CD8-positive, alpha-beta memory T cell (primary cell): ENCODE measurements around the gene MAML2. TPM values are rescaled to one million over a fixed set of nuclear protein-coding genes. Genes with fewer than 3 reads are reported as not detected.
A peak's percentile ranks its signal among the peaks of the same experiment; 100 is the strongest.

Experiments used
- CTCF ChIA-PET: fragments of 350-600 bp; sonication (Branson Sonifier 250); formaldehyde crosslinking; loops from one replicate; lab custom pipeline; 2021; ENCODE audit warnings: antibody characterized with exemption; lab: Charles Lee
- POLR2A ChIA-PET: fragments of 350-600 bp; sonication (Branson Sonifier 250); formaldehyde crosslinking; loops from one replicate; lab custom pipeline; 2021; ENCODE audit warnings: antibody characterized with exemption; lab: Charles Lee
- DNase-seq, 5 donors: peaks; one replicate each; pipeline versions ENCODE4 v3.0.0 to v3.0.0-alpha.2; 2020 to 2022; ENCODE audit warnings: mixed read lengths in 1 of 5
- H3K27ac ChIP-seq: one replicate; pipeline ENCODE4 v1.7.0; 2013; ENCODE audit warnings: low read depth, mild to moderate bottlenecking, low read length, moderate library complexity
- H3K27me3 ChIP-seq: 2 replicates; pipeline ENCODE4 v1.7.0; 2013; ENCODE audit warnings: low read length, mild to moderate bottlenecking; ENCODE audit not compliant: insufficient read depth, poor library complexity, severe bottlenecking
- H3K36me3 ChIP-seq: 2 replicates; pipeline ENCODE4 v1.7.0; 2013; ENCODE audit warnings: mild to moderate bottlenecking, low read length, moderate library complexity; ENCODE audit not compliant: insufficient read depth
- H3K4me1 ChIP-seq: 2 replicates; pipeline ENCODE4 v1.7.0; 2013; ENCODE audit warnings: mild to moderate bottlenecking, low read length, moderate library complexity; ENCODE audit not compliant: insufficient read depth
- H3K4me3 ChIP-seq: 2 replicates; pipeline ENCODE4 v1.7.0; 2013; ENCODE audit warnings: mild to moderate bottlenecking, low read length
- H3K9me3 ChIP-seq: 2 replicates; pipeline ENCODE4 v1.7.0; 2013; ENCODE audit warnings: mild to moderate bottlenecking, low read length
- H3K27ac Mint-ChIP-seq, 8 donors: one replicate each; pipeline ENCODE4 v1.8.0; 2020 to 2021; ENCODE audit warnings: mixed read lengths in 8 of 8, mild to moderate bottlenecking in 6 of 8, inconsistent platforms in 3 of 8, moderate library complexity in 3 of 8
- H3K27me3 Mint-ChIP-seq, 2 donors: one replicate each; pipeline ENCODE4 v1.8.0; 2020 to 2021; ENCODE audit warnings: mixed read lengths in 2 of 2, mild to moderate bottlenecking in 1 of 2, moderate library complexity in 1 of 2
- H3K36me3 Mint-ChIP-seq, 3 donors: one replicate each; pipeline ENCODE4 v1.8.0; 2020 to 2021; ENCODE audit warnings: mixed read lengths in 3 of 3, inconsistent platforms in 1 of 3, mild to moderate bottlenecking in 1 of 3
- H3K4me1 Mint-ChIP-seq, 3 donors: one replicate each; pipeline ENCODE4 v1.8.0; 2020 to 2021; ENCODE audit warnings: mixed read lengths in 3 of 3, inconsistent platforms in 1 of 3, mild to moderate bottlenecking in 1 of 3
- H3K4me3 Mint-ChIP-seq, 7 donors: one replicate each; pipeline ENCODE4 v1.8.0; 2020 to 2021; ENCODE audit warnings: mixed read lengths in 7 of 7, mild to moderate bottlenecking in 6 of 7, moderate library complexity in 4 of 7, inconsistent platforms in 2 of 7
- H3K9me3 Mint-ChIP-seq, 5 donors: one replicate each; pipeline ENCODE4 v1.8.0; 2020 to 2022; ENCODE audit warnings: mixed read lengths in 5 of 5, mild to moderate bottlenecking in 3 of 5, moderate library complexity in 2 of 5, inconsistent platforms in 1 of 5
- polyA plus RNA-seq: library from polyadenylated mRNA; unstranded; fragments of 300-500 nt; fragmentation: Illumina TruSeq; gene quantifications from one replicate; pipeline ENCODE4 v1.2.3, GENCODE V29; 2021
- total RNA-seq, 2 experiments: library from RNA; stranded (reverse); gene quantifications; one replicate each; pipeline ENCODE4 v1.2.3, GENCODE V29; 2021

Gene MAML2
- total and polyA plus RNA-seq, 3 experiments from 2014 or later: 11.1 to 15.9 (median 15.6) TPM

DNA sequence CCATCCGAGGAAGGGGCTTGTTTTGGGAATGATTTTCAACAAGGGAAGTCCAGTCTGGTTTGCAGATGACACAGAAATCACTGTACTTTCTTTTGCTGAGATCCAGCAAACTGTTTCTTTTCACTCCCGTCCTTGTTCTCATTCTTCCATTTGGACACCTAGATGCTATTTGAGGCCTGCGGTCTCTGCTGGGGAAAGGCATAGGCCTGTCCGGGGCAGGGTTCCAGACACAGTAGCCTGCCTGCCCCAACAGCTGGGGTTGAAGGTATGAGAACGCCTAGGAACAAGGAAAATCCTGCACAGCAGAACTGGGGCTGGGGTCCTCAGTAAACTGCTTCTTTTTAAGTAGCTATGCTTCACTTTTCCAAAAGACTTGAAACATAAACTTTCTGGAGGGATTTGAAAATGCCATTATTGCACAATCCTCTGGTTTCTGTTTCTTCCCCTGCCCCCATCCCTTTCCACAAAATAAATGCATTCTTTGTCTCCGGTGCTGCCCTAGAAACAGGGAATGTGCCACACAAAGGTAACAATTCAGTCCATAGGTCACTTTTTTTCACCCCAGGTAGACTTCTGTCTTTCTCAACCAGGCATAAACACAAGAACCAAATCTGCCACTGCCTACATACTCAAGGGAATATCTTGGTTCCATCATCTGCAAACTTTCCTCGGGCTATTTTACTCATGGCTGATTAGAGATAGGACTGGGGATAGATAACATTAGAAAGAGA lies 244.3 kb downstream of the MAML2 start:
- no peaks in the 10 kb centered on the region for H3K27me3 Mint-ChIP-seq
- Histone ChIP-seq H3K27ac (no peak overlapping the region), H3K27me3 (no peaks in the 10 kb centered on the region), H3K9me3 (no peaks in the 10 kb centered on the region), H3K36me3 (no peaks in the 10 kb centered on the region), H3K4me3 (no peak overlapping the region), H3K4me1 (peaks cover 5% of the 10 kb centered on the region)
- CTCF ChIA-PET: no interaction called here
- H3K9me3 Mint-ChIP-seq: no peaks in the 10 kb centered on the region
- H3K36me3 Mint-ChIP-seq: peaks cover 0 to 5% (median 5%) of the 10 kb centered on the region in 3 donors
- H3K4me3 Mint-ChIP-seq: no peak overlapping the region
- DNase-seq: no peak
- peaks cover 28 to 60% (median 50%) of the 10 kb centered on the region in 3 donors for H3K4me1 Mint-ChIP-seq
- peak overlapping the region in 4 of 8 donors; percentile 14 to 45 (median 35) for H3K27ac Mint-ChIP-seq
- POLR2A ChIA-PET: interaction anchor here (0.5 kb wide), 1 partner anchor 38 kb away, joined by 3 read pairs; no protein-coding TSS in a partner anchor

DNA sequence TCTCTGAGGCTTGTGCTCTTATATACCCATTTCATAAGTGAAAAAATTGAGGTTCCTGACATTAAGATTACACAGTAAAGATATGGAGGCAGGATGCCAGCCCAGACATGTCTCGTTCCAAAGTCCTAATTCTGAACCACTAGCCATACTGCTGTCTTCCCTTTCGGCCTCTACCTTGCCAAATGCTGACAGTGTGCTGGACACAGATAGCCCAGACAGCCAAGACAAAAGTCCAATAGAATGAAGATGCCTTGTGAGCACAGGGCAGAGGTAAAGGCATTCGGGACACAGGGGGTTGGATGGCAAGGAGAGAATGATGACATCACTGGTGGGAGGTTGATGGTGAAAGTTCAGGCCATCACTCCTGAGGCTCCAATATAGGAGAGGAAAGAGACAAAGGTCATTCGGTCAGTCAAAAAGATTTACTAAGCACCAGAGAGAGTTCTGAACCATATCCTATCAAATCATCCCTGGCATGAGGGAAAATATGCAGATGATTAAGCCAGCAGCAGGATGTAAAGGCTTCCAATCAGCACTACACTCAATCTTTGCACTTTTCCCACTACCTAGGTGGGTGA lies 245.1 kb downstream of the MAML2 start:
- no peaks in the 10 kb centered on the region for H3K27me3 ChIP-seq

DNA sequence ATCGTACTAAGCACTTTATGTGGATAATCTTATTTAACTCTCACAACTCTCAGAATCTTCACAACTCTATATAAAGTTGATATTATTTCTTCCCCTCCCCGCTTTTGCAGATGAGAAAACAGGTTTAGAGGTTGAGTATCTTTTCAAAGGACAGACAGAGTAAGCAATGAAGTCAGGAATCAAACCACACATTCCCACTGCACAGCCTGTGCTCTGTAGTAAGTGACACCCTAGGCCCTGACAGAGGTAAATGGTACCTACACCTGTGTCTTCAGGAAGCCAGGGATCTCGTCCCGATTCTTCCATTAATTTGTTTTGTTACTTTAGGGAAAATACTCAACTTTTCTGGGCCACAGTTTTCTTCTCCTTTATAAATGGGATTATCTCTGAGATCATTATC lies 246.6 kb downstream of the MAML2 start:
- peak overlapping the region in 4 of 8 donors; percentile 35 to 77 (median 60) for H3K27ac Mint-ChIP-seq
- H3K36me3 Mint-ChIP-seq: peaks cover 4 to 24% (median 7%) of the 10 kb centered on the region in 3 donors
- no peak for DNase-seq
- H3K4me1 ChIP-seq: peaks cover 5% of the 10 kb centered on the region
- H3K27me3 ChIP-seq: no peaks in the 10 kb centered on the region
- POLR2A ChIA-PET: no interaction called here
- H3K9me3 Mint-ChIP-seq: no peaks in the 10 kb centered on the region
- no peaks in the 10 kb centered on the region for H3K9me3 ChIP-seq
- CTCF ChIA-PET: no interaction called here
- H3K4me1 Mint-ChIP-seq: peaks cover 38 to 77% (median 73%) of the 10 kb centered on the region in 3 donors
- H3K27me3 Mint-ChIP-seq: no peaks in the 10 kb centered on the region
- no peak overlapping the region for H3K27ac ChIP-seq
- H3K4me3 ChIP-seq: no peak overlapping the region
- H3K4me3 Mint-ChIP-seq: no peak overlapping the region
- H3K36me3 ChIP-seq: no peaks in the 10 kb centered on the region

More for the DNA sequence above, 245.1 kb downstream of the MAML2 start:
- ChIA-PET POLR2A (no interaction called here), CTCF (no interaction called here)
- Mint-ChIP-seq H3K36me3 (peaks cover 0 to 9% (median 6%) of the 10 kb centered on the region in 3 donors), H3K27ac (peak overlapping the region in 3 of 8 donors; percentile 26 to 69 (median 48)), H3K27me3 (no peaks in the 10 kb centered on the region), H3K9me3 (no peaks in the 10 kb centered on the region), H3K4me1 (peaks cover 30 to 63% (median 58%) of the 10 kb centered on the region in 3 donors), H3K4me3 (no peak overlapping the region)
- no peaks in the 10 kb centered on the region for H3K9me3 ChIP-seq
- H3K4me3 ChIP-seq: no peak overlapping the region
- peaks cover 5% of the 10 kb centered on the region for H3K4me1 ChIP-seq
- H3K27ac ChIP-seq: no peak overlapping the region
- no peak for DNase-seq
- no peaks in the 10 kb centered on the region for H3K36me3 ChIP-seq

- H3K4me1 Mint-ChIP-seq: peaks cover 38 to 77% (median 77%) of the 10 kb centered on the region in 3 donors
- H3K36me3 Mint-ChIP-seq: peaks cover 4 to 26% (median 8%) of the 10 kb centered on the region in 3 donors
- Histone ChIP-seq H3K36me3 (no peaks in the 10 kb centered on the region), H3K9me3 (no peaks in the 10 kb centered on the region), H3K27ac (no peak overlapping the region), H3K4me3 (no peak overlapping the region), H3K4me1 (peaks cover 5% of the 10 kb centered on the region), H3K27me3 (no peaks in the 10 kb centered on the region)
- no peak overlapping the region for H3K4me3 Mint-ChIP-seq
- peak overlapping the region in 6 of 8 donors; percentile 30 to 77 (median 50) for H3K27ac Mint-ChIP-seq
- CTCF ChIA-PET: interaction anchor here (8.2 kb wide), 1 partner anchor 246 kb away, joined by 96 read pairs; the partner anchor contains the start of gene MAML2
- no peak for DNase-seq
- H3K27me3 Mint-ChIP-seq: no peaks in the 10 kb centered on the region
- no peaks in the 10 kb centered on the region for H3K9me3 Mint-ChIP-seq
- POLR2A ChIA-PET: no interaction called here
These were observed 247.1 kb downstream of the MAML2 start for GRCh38 chr11:96095884-96096303.

DNA sequence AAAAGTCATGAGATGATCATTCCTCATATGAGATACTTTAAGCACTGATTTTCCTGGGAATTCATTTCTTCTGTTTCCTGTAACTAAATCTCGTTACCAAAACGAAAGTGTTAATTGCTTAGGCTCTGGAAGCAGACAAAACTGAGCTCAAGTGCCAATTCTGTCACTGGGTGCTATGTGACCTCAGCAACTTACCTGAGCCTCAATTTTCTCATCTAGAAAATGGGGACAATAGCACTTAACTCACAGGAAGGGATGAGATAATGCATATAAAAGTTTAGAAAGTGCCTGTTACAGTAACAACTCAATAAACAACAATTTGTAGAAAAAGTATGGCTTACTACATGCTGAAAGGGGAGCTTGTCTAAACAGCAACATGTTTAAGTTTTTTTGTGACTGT lies 248.8 kb downstream of the MAML2 start:
- Histone ChIP-seq H3K4me3 (no peak overlapping the region), H3K9me3 (no peaks in the 10 kb centered on the region), H3K36me3 (no peaks in the 10 kb centered on the region), H3K27me3 (no peaks in the 10 kb centered on the region), H3K4me1 (peaks cover 5% of the 10 kb centered on the region), H3K27ac (no peak overlapping the region)
- no peaks in the 10 kb centered on the region for H3K9me3 Mint-ChIP-seq
- ChIA-PET POLR2A (no interaction called here), CTCF (interaction anchor here (8.2 kb wide), 1 partner anchor 248 kb away, joined by 96 read pairs; the partner anchor contains the start of gene MAML2)
- peaks cover 38 to 82% (median 74%) of the 10 kb centered on the region in 3 donors for H3K4me1 Mint-ChIP-seq
- no peaks in the 10 kb centered on the region for H3K27me3 Mint-ChIP-seq
- no peak overlapping the region for H3K4me3 Mint-ChIP-seq
- no peak for DNase-seq
- peaks cover 4 to 33% (median 8%) of the 10 kb centered on the region in 3 donors for H3K36me3 Mint-ChIP-seq
- H3K27ac Mint-ChIP-seq: peak overlapping the region in 6 of 8 donors; percentile 8 to 74 (median 34)

GRCh38 chr11:96092511-96092910 lies 250.5 kb downstream of the MAML2 start:
- H3K4me1 Mint-ChIP-seq: peaks cover 33 to 81% (median 68%) of the 10 kb centered on the region in 3 donors
- no peak for DNase-seq
- Histone ChIP-seq H3K27ac (no peak overlapping the region), H3K9me3 (no peaks in the 10 kb centered on the region), H3K36me3 (no peaks in the 10 kb centered on the region), H3K27me3 (no peaks in the 10 kb centered on the region), H3K4me3 (no peak overlapping the region), H3K4me1 (peaks cover 11% of the 10 kb centered on the region)
- peak overlapping the region in 4 of 8 donors; percentile 8 to 93 (median 38) for H3K27ac Mint-ChIP-seq
- H3K36me3 Mint-ChIP-seq: peaks cover 4 to 33% (median 12%) of the 10 kb centered on the region in 3 donors
- H3K4me3 Mint-ChIP-seq: peak overlapping the region in 1 of 7 donors; percentile 53
- no peaks in the 10 kb centered on the region for H3K9me3 Mint-ChIP-seq
- POLR2A ChIA-PET: interaction anchor here (0.9 kb wide), 1 partner anchor 251 kb away, joined by 4 read pairs; the partner anchor contains the start of gene MAML2
- CTCF ChIA-PET: interaction anchor here (0.7 to 8.2 kb wide), 12 partner anchors 9 to 302 kb away, joined by 3 to 96 read pairs (median 4); partner anchors contain the start of genes CCDC82, JRKL and MAML2
- no peaks in the 10 kb centered on the region for H3K27me3 Mint-ChIP-seq

GRCh38 chr11:96091476-96091875 lies 251.5 kb downstream of the MAML2 start:
- Histone ChIP-seq H3K4me1 (peaks cover 11% of the 10 kb centered on the region), H3K4me3 (no peak overlapping the region), H3K27me3 (no peaks in the 10 kb centered on the region), H3K27ac (no peak overlapping the region), H3K36me3 (no peaks in the 10 kb centered on the region), H3K9me3 (no peaks in the 10 kb centered on the region)
- no peaks in the 10 kb centered on the region for H3K27me3 Mint-ChIP-seq
- ChIA-PET POLR2A (no interaction called here), CTCF (interaction anchor here (0.7 to 8.2 kb wide), 11 partner anchors 10 to 303 kb away, joined by 3 to 96 read pairs (median 4); partner anchors contain the start of genes CCDC82, JRKL and MAML2)
- peak in 3 of 5 donors; percentile 27 to 50 (median 33) for DNase-seq
- H3K9me3 Mint-ChIP-seq: no peaks in the 10 kb centered on the region
- peaks cover 28 to 79% (median 68%) of the 10 kb centered on the region in 3 donors for H3K4me1 Mint-ChIP-seq
- peak overlapping the region in 3 of 8 donors; percentile 52 to 93 (median 72) for H3K27ac Mint-ChIP-seq
- peak overlapping the region in 2 of 7 donors; percentile 53 to 69 for H3K4me3 Mint-ChIP-seq
- H3K36me3 Mint-ChIP-seq: peaks cover 4 to 35% (median 12%) of the 10 kb centered on the region in 3 donors
